Neutrophil (primary cell): ENCODE measurements around the gene GINS2.

Experiments used
- H3K27ac ChIP-seq: fragments of 200-600 bp; sonication (generic); 2 replicates; pipeline ENCODE4 v1.5.1; 2016; ENCODE audit warnings: mild to moderate bottlenecking, moderate library complexity
- H3K27me3 ChIP-seq: fragments of 200-600 bp; sonication (generic); 2 replicates; pipeline ENCODE4 v1.6.0; 2016; ENCODE audit warnings: mild to moderate bottlenecking
- H3K36me3 ChIP-seq: fragments of 200-600 bp; sonication (generic); 2 replicates; pipeline ENCODE4 v1.5.1; 2017
- H3K4me1 ChIP-seq, 2 experiments: fragments of 200-600 bp in 1 of 2; sonication (generic) in 1 of 2; 1 replicate in 1 of 2; 2 replicates in 1 of 2; pipeline versions ENCODE4 v1.5.1 to v1.6.1; 2013 to 2016; ENCODE audit warnings: low read depth in 1 of 2, low read length in 1 of 2, mild to moderate bottlenecking in 1 of 2, moderate library complexity in 1 of 2; ENCODE audit not compliant: control insufficient read depth in 1 of 2, insufficient read depth in 1 of 2
- H3K4me3 ChIP-seq, 2 experiments: fragments of 200-600 bp in 1 of 2; sonication (generic) in 1 of 2; 1 replicate in 1 of 2; 2 replicates in 1 of 2; pipeline ENCODE4 v1.5.1; 2013 to 2016; ENCODE audit warnings: low read depth in 1 of 2, low read length in 1 of 2, mild to moderate bottlenecking in 1 of 2, moderate library complexity in 1 of 2
- H3K9me3 ChIP-seq: fragments of 200-600 bp; sonication (generic); 2 replicates; pipeline ENCODE4 v1.5.1; 2016
- CTCF ChIP-seq: fragments of 200-600 bp; sonication (generic); IDR thresholded peaks from 2 replicates; pipeline ENCODE4 v1.5.1; 2016; ENCODE audit warnings: antibody characterized with exemption

Gene GINS2

GRCh38 chr16:85719605-85720301 lies 31.0 kb upstream of the GINS2 start:
- no peak for TF ChIP-seq CTCF
- no peaks in the 10 kb centered on the region for H3K36me3 ChIP-seq
- H3K9me3 ChIP-seq, result no peaks in the 10 kb centered on the region
- H3K4me3 ChIP-seq, result no peak overlapping the region
- H3K27ac ChIP-seq, result no peak overlapping the region
- peaks cover 6 to 8% of the 10 kb centered on the region in 2 experiments for H3K4me1 ChIP-seq
- H3K27me3 ChIP-seq, result peaks cover 16% of the 10 kb centered on the region

GRCh38 chr16:85718682-85719081 lies 29.9 kb upstream of the GINS2 start:
- H3K36me3 ChIP-seq, result no peaks in the 10 kb centered on the region
- TF ChIP-seq CTCF, result no peak
- no peaks in the 10 kb centered on the region for H3K9me3 ChIP-seq
- no peak overlapping the region for H3K4me3 ChIP-seq
- no peak overlapping the region for H3K27ac ChIP-seq
- peaks cover 16% of the 10 kb centered on the region for H3K27me3 ChIP-seq
- H3K4me1 ChIP-seq, result peaks cover 6 to 8% of the 10 kb centered on the region in 2 experiments

- Histone ChIP-seq H3K4me3 (no peak overlapping the region), H3K27ac (no peak overlapping the region), H3K36me3 (no peaks in the 10 kb centered on the region), H3K9me3 (no peaks in the 10 kb centered on the region), H3K27me3 (peaks cover 16% of the 10 kb centered on the region), H3K4me1 (peaks cover 6 to 8% of the 10 kb centered on the region in 2 experiments)
- no peak for TF ChIP-seq CTCF
Observed at GRCh38 chr16:85718153-85718477, 29.4 kb upstream of the GINS2 start.

DNA sequence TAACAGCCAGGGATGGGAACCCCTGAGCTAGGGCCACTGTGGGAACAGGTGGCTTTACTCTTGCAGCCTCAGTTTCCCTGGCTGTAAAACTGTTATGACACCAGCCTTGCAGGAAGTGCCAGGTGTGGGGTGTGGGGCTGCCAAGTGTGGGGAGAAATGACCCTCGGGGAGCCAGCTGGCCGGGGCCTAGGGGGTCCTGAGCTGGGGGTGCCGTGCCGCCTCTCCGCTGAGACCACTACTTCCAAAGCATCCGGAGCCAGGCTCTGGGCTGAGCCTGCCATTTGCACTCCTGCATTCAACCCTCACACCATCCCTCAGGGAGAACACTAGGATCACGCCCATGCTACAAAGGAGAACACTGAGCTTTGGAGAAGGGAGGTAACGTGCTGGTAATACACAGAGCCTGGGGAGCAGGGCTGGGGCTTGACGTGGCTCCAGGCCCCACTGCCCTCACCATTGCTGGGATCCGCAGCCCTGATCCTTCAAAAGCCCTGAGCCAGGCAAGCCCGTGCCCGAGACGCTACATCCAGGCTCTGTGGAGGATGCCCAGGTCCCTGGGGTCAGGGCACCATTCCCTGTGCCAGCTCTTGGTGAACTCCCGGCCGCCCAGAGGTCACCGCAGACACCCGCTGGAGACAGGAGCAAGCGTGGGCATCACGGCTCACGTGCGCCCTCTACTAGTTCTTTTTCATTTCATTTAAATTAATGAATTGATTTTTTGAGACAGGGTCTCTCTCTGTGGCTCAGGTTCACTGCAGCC lies 28.8 kb upstream of the GINS2 start:
- H3K9me3 ChIP-seq, result no peaks in the 10 kb centered on the region
- peaks cover 6 to 8% of the 10 kb centered on the region in 2 experiments for H3K4me1 ChIP-seq
- no peak overlapping the region for H3K27ac ChIP-seq
- no peak overlapping the region for H3K4me3 ChIP-seq
- TF ChIP-seq CTCF, result peak; percentile 46
- no peaks in the 10 kb centered on the region for H3K36me3 ChIP-seq
- peaks cover 16% of the 10 kb centered on the region for H3K27me3 ChIP-seq

- H3K27me3 ChIP-seq, result peaks cover 16% of the 10 kb centered on the region
- TF ChIP-seq CTCF, result no peak
- no peaks in the 10 kb centered on the region for H3K36me3 ChIP-seq
- no peaks in the 10 kb centered on the region for H3K9me3 ChIP-seq
- H3K4me3 ChIP-seq, result no peak overlapping the region
- H3K4me1 ChIP-seq, result peaks cover 6 to 8% of the 10 kb centered on the region in 2 experiments
- H3K27ac ChIP-seq, result no peak overlapping the region
Observed at GRCh38 chr16:85716680-85717038, 27.9 kb upstream of the GINS2 start.
